ENCODE measurements around the gene SORCS2.

The SORCS2 gene

GRCh38 chr4:7288751-7289523, 96.6 kb downstream of the SORCS2 start:
- no peaks in the 10 kb centered on the region for H3K27me3 ChIP-seq (ENCODE audit: insufficient read depth, low read length)
- no peaks in the 10 kb centered on the region for H3K4me1 ChIP-seq (ENCODE audit: insufficient read depth, low read length, severe bottlenecking)
- H3K9me3 ChIP-seq (ENCODE audit: low read length), result no peaks in the 10 kb centered on the region
- H3K27ac ChIP-seq (ENCODE audit: low read depth, low read length, poor library complexity, severe bottlenecking), result no peak overlapping the region
- H3F3A ChIP-seq (ENCODE audit: insufficient read depth, low read length), result no peaks in the 10 kb centered on the region
- no peaks in the 10 kb centered on the region for H3K36me3 ChIP-seq (ENCODE audit: insufficient read depth, low read length)
- H3K79me2 ChIP-seq (ENCODE audit: insufficient read depth, low read length), result no peaks in the 10 kb centered on the region
- no peak overlapping the region for H3K9ac ChIP-seq (ENCODE audit: low read length)
- no peak overlapping the region for H2AFZ ChIP-seq (ENCODE audit: low read length)
- H4K20me1 ChIP-seq (ENCODE audit: insufficient read depth, low read length), result no peaks in the 10 kb centered on the region
- H3K4me3 ChIP-seq (ENCODE audit: low read depth, low read length, poor library complexity, severe bottlenecking), result no peak overlapping the region
- TF ChIP-seq EZH2 (IDR thresholded peaks at IDR 0.05; ENCODE audit: borderline replicate concordance, low read length), result no peak
- TF ChIP-seq CTCF (IDR thresholded peaks at IDR 0.05; ENCODE audit: low read length), result no peak
- no peak overlapping the region for H3K4me2 ChIP-seq (ENCODE audit: low read length)
- no peaks in the 10 kb centered on the region for H3K9me2 ChIP-seq (ENCODE audit: low read depth, low read length)

GRCh38 chr4:7289589-7289988, 97.3 kb downstream of the SORCS2 start:
- no peaks in the 10 kb centered on the region for H3K27me3 ChIP-seq (ENCODE audit: insufficient read depth, low read length)
- TF ChIP-seq CTCF (IDR thresholded peaks at IDR 0.05; ENCODE audit: low read length) (no peak), EZH2 (IDR thresholded peaks at IDR 0.05; ENCODE audit: borderline replicate concordance, low read length) (no peak)
- H3K9ac ChIP-seq (ENCODE audit: low read length), result no peak overlapping the region
- no peaks in the 10 kb centered on the region for H3K9me2 ChIP-seq (ENCODE audit: low read depth, low read length)
- no peak overlapping the region for H3K4me2 ChIP-seq (ENCODE audit: low read length)
- H3K36me3 ChIP-seq (ENCODE audit: insufficient read depth, low read length), result no peaks in the 10 kb centered on the region
- H3K9me3 ChIP-seq (ENCODE audit: low read length), result no peaks in the 10 kb centered on the region
- H3K79me2 ChIP-seq (ENCODE audit: insufficient read depth, low read length), result no peaks in the 10 kb centered on the region
- H3F3A ChIP-seq (ENCODE audit: insufficient read depth, low read length), result no peaks in the 10 kb centered on the region
- H3K4me3 ChIP-seq (ENCODE audit: low read depth, low read length, poor library complexity, severe bottlenecking), result no peak overlapping the region
- H2AFZ ChIP-seq (ENCODE audit: low read length), result no peak overlapping the region
- H3K4me1 ChIP-seq (ENCODE audit: insufficient read depth, low read length, severe bottlenecking), result no peaks in the 10 kb centered on the region
- no peak overlapping the region for H3K27ac ChIP-seq (ENCODE audit: low read depth, low read length, poor library complexity, severe bottlenecking)
- no peaks in the 10 kb centered on the region for H4K20me1 ChIP-seq (ENCODE audit: insufficient read depth, low read length)

GRCh38 chr4:7291372-7292114, 99.2 kb downstream of the SORCS2 start:
- Histone ChIP-seq H3K36me3 (ENCODE audit: insufficient read depth, low read length) (no peaks in the 10 kb centered on the region), H3K79me2 (ENCODE audit: insufficient read depth, low read length) (no peaks in the 10 kb centered on the region), H3K4me3 (ENCODE audit: low read depth, low read length, poor library complexity, severe bottlenecking) (no peak overlapping the region), H3K27ac (ENCODE audit: low read depth, low read length, poor library complexity, severe bottlenecking) (no peak overlapping the region), H3F3A (ENCODE audit: insufficient read depth, low read length) (no peaks in the 10 kb centered on the region), H3K9me3 (ENCODE audit: low read length) (no peaks in the 10 kb centered on the region), H3K4me1 (ENCODE audit: insufficient read depth, low read length, severe bottlenecking) (no peaks in the 10 kb centered on the region), H2AFZ (ENCODE audit: low read length) (no peak overlapping the region), H3K27me3 (ENCODE audit: insufficient read depth, low read length) (no peaks in the 10 kb centered on the region), H3K4me2 (ENCODE audit: low read length) (no peak overlapping the region), H3K9ac (ENCODE audit: low read length) (no peak overlapping the region), H4K20me1 (ENCODE audit: insufficient read depth, low read length) (no peaks in the 10 kb centered on the region), H3K9me2 (ENCODE audit: low read depth, low read length) (no peaks in the 10 kb centered on the region)
- TF ChIP-seq CTCF (IDR thresholded peaks at IDR 0.05; ENCODE audit: low read length) (no peak), EZH2 (IDR thresholded peaks at IDR 0.05; ENCODE audit: borderline replicate concordance, low read length) (no peak)

Data from OCI-LY1 (cell line).